Thoracic aorta (tissue), 2 donors: ENCODE data around the gene CREBZF. TPM values are rescaled to one million over a fixed set of nuclear protein-coding genes. Genes with fewer than 3 reads are reported as not detected.

Source experiments
- ATAC-seq: fragments of 150-250 bp; one replicate; pipeline ENCODE4 v1.8.0; 2017; ENCODE audit warnings: low read depth; ENCODE audit not compliant: insufficient number of reproducible peaks, low FRiP score
- DNase-seq: peaks from one replicate; pipeline ENCODE4 v3.0.0-alpha.2; 2020; ENCODE audit warnings: low spot score
- H3K27ac ChIP-seq, 2 donors: fragments of 200-600 bp; sonication (generic); 1 replicate in 1 of 2; 2 replicates in 1 of 2; pipeline ENCODE4 v1.5.1; 2016; ENCODE audit warnings: mild to moderate bottlenecking in 2 of 2, moderate library complexity in 2 of 2
- H3K27me3 ChIP-seq: fragments of 200-600 bp; sonication (generic); replicated peaks from 2 replicates; pipeline ENCODE4 v1.6.0; 2016; ENCODE audit warnings: mild to moderate bottlenecking; ENCODE audit not compliant: insufficient read depth
- H3K36me3 ChIP-seq: fragments of 200-600 bp; sonication (generic); one replicate; pipeline ENCODE4 v1.5.1; 2016
- H3K4me1 ChIP-seq, 2 donors: fragments of 200-600 bp; sonication (generic); 1 replicate in 1 of 2; 2 replicates in 1 of 2; pipeline versions ENCODE4 v1.5.1 to v1.6.0; 2016; ENCODE audit warnings: low read depth in 2 of 2, mild to moderate bottlenecking in 1 of 2; ENCODE audit not compliant: control insufficient read depth in 1 of 2
- H3K4me3 ChIP-seq: fragments of 200-600 bp; sonication (generic); 2 replicates; pipeline ENCODE4 v1.5.1; 2016; ENCODE audit warnings: mild to moderate bottlenecking
- H3K9me3 ChIP-seq: fragments of 200-600 bp; sonication (generic); 2 replicates; pipeline ENCODE4 v1.5.1; 2016
- total RNA-seq, 2 donors: library from RNA; depleted of rRNA; stranded (reverse); fragments of >200 nt; gene quantifications; one replicate each; pipeline versions ENCODE4 v1.1.0 to v1.2.3, GENCODE V29; 2016
- TF ChIP-seq, protein P1 (sequence below): fragments of 200-600 bp; sonication (generic); IDR thresholded peaks from one replicate; pipeline ENCODE4 v1.5.1; 2019; ENCODE audit warnings: antibody characterized with exemption

Gene CREBZF
- total RNA-seq, 2 donors from 2014 or later: 74.9 to 88.3 TPM

DNA sequence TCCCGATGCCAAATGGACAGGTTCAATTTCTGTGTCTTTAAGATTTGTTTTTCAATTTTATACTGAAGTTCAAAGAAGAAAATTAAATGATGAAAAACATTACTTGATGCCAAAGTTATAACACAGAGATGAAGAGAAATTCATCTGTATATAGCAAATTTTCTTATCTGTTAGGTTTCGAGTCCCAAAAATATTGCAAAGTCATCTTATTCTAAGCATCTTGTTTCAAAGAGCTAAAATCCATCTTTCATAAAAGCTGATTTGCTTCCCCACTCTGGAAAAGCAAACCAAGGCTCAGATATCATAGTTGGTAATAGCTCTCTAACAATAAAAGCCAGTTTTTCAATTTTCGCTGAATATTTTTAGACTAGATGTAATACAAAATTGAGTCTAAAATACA is 40.0 kb upstream of the CREBZF start:
- H3K27ac ChIP-seq: no peak overlapping the region
- TF ChIP-seq, protein P1, sequence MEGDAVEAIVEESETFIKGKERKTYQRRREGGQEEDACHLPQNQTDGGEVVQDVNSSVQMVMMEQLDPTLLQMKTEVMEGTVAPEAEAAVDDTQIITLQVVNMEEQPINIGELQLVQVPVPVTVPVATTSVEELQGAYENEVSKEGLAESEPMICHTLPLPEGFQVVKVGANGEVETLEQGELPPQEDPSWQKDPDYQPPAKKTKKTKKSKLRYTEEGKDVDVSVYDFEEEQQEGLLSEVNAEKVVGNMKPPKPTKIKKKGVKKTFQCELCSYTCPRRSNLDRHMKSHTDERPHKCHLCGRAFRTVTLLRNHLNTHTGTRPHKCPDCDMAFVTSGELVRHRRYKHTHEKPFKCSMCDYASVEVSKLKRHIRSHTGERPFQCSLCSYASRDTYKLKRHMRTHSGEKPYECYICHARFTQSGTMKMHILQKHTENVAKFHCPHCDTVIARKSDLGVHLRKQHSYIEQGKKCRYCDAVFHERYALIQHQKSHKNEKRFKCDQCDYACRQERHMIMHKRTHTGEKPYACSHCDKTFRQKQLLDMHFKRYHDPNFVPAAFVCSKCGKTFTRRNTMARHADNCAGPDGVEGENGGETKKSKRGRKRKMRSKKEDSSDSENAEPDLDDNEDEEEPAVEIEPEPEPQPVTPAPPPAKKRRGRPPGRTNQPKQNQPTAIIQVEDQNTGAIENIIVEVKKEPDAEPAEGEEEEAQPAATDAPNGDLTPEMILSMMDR: no peak
- H3K4me3 ChIP-seq: no peak overlapping the region
- no peaks in the 10 kb centered on the region for H3K4me1 ChIP-seq
- no peaks in the 10 kb centered on the region for H3K27me3 ChIP-seq
- ATAC-seq (no peak), DNase-seq (no peak)
- H3K9me3 ChIP-seq: no peaks in the 10 kb centered on the region
- no peaks in the 10 kb centered on the region for H3K36me3 ChIP-seq

DNA sequence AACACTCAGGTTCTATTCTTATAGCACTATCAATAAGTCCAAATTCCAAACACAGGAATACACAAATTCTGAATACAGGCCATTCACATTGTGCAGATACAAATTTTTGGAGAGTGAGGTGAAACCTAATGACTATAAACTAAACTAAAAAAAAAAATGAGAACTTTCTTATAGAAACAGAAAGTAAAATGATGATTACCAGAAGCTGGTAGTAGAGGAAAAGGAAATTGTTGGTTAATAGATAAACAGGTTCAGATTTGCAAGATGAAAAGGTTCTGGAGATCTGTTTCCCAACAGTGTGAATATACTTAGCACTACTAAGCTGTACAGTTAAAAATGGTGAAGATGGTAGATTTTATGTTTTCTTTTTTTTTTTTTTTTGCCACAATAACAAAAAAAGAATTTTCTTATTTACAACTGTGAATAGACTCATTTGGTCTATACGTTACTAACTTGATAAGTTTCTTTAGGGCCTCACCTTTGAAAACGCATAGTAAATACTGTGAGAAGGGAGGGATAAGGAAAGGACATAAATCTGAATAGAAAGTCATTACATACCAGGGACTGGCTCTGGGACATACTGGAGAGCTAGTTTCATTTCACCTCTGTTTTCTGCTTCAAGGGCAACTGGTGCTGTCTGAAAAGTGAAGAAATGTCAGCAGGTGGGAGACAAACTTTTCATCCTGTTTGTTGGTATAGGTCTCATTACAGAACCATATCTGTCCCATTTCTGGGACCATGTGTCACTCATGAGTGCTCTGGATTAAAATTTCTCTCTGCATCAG is 35.2 kb upstream of the CREBZF start:
- Histone ChIP-seq H3K27ac (no peak overlapping the region), H3K4me1 (no peaks in the 10 kb centered on the region), H3K4me3 (no peak overlapping the region), H3K9me3 (no peaks in the 10 kb centered on the region), H3K36me3 (no peaks in the 10 kb centered on the region), H3K27me3 (no peaks in the 10 kb centered on the region)
- ATAC-seq (no peak), DNase-seq (no peak)
- TF ChIP-seq, protein P1: no peak

DNA sequence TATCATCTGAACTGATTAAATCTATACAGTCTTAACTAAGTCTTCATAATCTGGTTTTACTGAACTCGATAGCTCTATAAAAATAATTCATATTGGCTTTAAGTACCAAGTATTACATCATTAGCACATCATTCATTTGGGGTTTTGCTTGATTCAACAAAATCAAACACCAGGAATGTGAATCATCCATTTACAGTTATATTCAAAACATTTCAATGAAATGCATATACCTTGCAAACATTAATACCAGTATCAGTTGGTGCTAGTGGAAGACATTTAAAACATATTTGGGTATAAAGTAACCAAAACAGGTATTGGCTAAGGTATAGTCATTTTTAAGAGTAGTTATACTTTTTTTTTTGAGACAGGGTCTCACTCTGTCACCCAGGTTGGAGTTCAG is 33.3 kb upstream of the CREBZF start:
- TF ChIP-seq, protein P1: no peak
- DNase-seq (no peak), ATAC-seq (no peak)
- no peaks in the 10 kb centered on the region for H3K9me3 ChIP-seq
- H3K4me1 ChIP-seq: no peaks in the 10 kb centered on the region
- H3K4me3 ChIP-seq: no peak overlapping the region
- H3K36me3 ChIP-seq: no peaks in the 10 kb centered on the region
- no peak overlapping the region for H3K27ac ChIP-seq
- no peaks in the 10 kb centered on the region for H3K27me3 ChIP-seq

DNA sequence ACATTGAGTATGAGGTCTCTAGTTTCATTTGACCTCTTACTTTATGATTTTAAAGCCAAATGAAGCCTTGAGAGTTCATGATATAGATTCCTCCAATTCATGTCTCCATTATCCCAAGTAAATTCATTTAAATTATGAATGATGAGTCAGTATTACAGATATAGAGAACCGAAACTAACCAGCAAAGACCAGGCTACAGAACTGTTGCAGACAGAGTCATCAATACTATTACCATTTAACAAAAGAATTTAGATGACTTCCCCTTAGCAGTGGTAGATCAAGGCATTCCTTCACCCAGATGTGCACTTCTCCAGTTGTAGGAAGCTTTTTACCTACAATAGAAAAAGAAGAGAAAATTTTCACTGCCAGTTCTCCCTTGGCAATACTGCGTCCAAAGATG is 32.8 kb upstream of the CREBZF start:
- TF ChIP-seq, protein P1: no peak
- H3K27me3 ChIP-seq: no peaks in the 10 kb centered on the region
- DNase-seq (no peak), ATAC-seq (no peak)
- H3K4me1 ChIP-seq: no peaks in the 10 kb centered on the region
- no peak overlapping the region for H3K4me3 ChIP-seq
- no peaks in the 10 kb centered on the region for H3K9me3 ChIP-seq
- no peaks in the 10 kb centered on the region for H3K36me3 ChIP-seq
- no peak overlapping the region for H3K27ac ChIP-seq

DNA sequence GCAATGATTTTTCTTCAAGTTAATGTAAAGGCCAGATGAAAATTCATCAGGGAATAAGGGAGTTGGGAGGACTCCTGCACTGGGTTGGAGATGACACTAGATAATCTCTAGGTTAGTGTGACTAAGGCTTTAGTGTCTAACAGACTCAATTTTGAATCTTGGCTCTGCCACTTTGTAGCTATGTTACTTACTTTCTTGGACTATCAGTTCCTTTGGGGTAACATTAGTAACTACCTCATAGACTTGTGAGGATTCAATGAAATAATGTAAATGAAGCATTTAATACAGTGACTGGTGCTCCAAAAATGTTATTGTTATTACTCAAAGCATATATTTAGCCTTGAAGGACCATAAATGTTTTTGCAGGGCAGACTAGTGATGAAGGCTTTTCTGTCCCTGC is 30.6 kb upstream of the CREBZF start:
- no peak overlapping the region for H3K27ac ChIP-seq
- no peak for ATAC-seq

More for the DNA sequence above, 30.6 kb upstream of the CREBZF start:
- no peaks in the 10 kb centered on the region for H3K36me3 ChIP-seq
- no peaks in the 10 kb centered on the region for H3K9me3 ChIP-seq
- no peaks in the 10 kb centered on the region for H3K4me1 ChIP-seq
- TF ChIP-seq, protein P1: no peak
- no peak for DNase-seq
- no peak overlapping the region for H3K4me3 ChIP-seq
- H3K27me3 ChIP-seq: no peaks in the 10 kb centered on the region
